Measurements from ENCODE around the gene DEPP1.

GRCh38 chr10:44971434-44971833 lies 7.2 kb downstream of the DEPP1 start:
- TF ChIP-seq, protein P1, sequence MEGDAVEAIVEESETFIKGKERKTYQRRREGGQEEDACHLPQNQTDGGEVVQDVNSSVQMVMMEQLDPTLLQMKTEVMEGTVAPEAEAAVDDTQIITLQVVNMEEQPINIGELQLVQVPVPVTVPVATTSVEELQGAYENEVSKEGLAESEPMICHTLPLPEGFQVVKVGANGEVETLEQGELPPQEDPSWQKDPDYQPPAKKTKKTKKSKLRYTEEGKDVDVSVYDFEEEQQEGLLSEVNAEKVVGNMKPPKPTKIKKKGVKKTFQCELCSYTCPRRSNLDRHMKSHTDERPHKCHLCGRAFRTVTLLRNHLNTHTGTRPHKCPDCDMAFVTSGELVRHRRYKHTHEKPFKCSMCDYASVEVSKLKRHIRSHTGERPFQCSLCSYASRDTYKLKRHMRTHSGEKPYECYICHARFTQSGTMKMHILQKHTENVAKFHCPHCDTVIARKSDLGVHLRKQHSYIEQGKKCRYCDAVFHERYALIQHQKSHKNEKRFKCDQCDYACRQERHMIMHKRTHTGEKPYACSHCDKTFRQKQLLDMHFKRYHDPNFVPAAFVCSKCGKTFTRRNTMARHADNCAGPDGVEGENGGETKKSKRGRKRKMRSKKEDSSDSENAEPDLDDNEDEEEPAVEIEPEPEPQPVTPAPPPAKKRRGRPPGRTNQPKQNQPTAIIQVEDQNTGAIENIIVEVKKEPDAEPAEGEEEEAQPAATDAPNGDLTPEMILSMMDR (IDR thresholded peaks at IDR 0.05): no peak
- TF ChIP-seq POLR2AphosphoS5 (IDR thresholded peaks at IDR 0.05) (no peak), POLR2A (IDR thresholded peaks at IDR 0.05) (no peak), EP300 (IDR thresholded peaks at IDR 0.05) (no peak)
